GM12878 (cell line): ENCODE results near the gene ZC3H10. TPM values are rescaled to one million over a fixed set of nuclear protein-coding genes. Genes with fewer than 3 reads are reported as not detected.

Experiments used
- CHD2 ChIP-seq: IDR thresholded peaks from 2 replicates; pipeline ENCODE4 v1.6.1; 2011; ENCODE audit warnings: low read depth, low read length, improper control_type of control experiment, borderline replicate concordance
- POLR2AphosphoS5 ChIP-seq: IDR thresholded peaks from 2 replicates; pipeline ENCODE4 v1.6.1; 2011; ENCODE audit warnings: mild to moderate bottlenecking, low read length, inconsistent platforms
- TAF1 ChIP-seq: IDR thresholded peaks from 2 replicates; pipeline ENCODE4 v1.6.1; 2011; ENCODE audit warnings: mild to moderate bottlenecking, low read depth, low read length, borderline replicate concordance
- ZNF24 ChIP-seq: fragments of 450-650 bp; IDR thresholded peaks from 2 replicates; pipeline ENCODE4 v1.6.1; 2017; ENCODE audit warnings: antibody characterized with exemption, mild to moderate bottlenecking
- polyA plus RNA-seq, 11 experiments: library from polyadenylated mRNA; depleted of rRNA in 4 of 11; unstranded in 6 of 11; stranded (reverse) in 5 of 11; fragments of >200 nt; fragmentation: Nextera tagmentation in 4 of 11; fragmentation: Illumina TruSeq in 1 of 11; extraction: Ambion mirVana in 4 of 11; extraction: Trizol in 1 of 11; gene quantifications; 1 replicate in 1 of 11; 2 replicates in 10 of 11; pipeline versions ENCODE4 v1.2.1 to v1.2.3, GENCODE V29; 2011 to 2016; ENCODE audit warnings: inconsistent platforms in 2 of 11, missing spikeins in 2 of 11, low read depth in 1 of 11
- total RNA-seq, 4 experiments: library from RNA; depleted of rRNA in 3 of 4; stranded (reverse); fragments of >200 nt in 3 of 4; fragmentation: Illumina TruSeq in 1 of 4; extraction: Trizol in 1 of 4; gene quantifications; 2 replicates each; pipeline versions ENCODE4 v1.2.1 to v1.2.3, GENCODE V29; 2013 to 2021
- TF ChIP-seq, protein P1 (sequence below): fragments of 450-650 bp; formaldehyde crosslinking; IDR thresholded peaks from 2 replicates; pipeline ENCODE4 v1.4.0; 2020; ENCODE audit warnings: mild to moderate bottlenecking, moderate library complexity
- TF ChIP-seq, protein P2 (sequence below): fragments of 450-650 bp; IDR thresholded peaks from 2 replicates; pipeline ENCODE4 v1.6.1; 2016; ENCODE audit warnings: mild to moderate bottlenecking

Gene ZC3H10
- total and polyA plus RNA-seq, 10 of the 15 experiments (the other 5 are each of a cell fraction or from before 2014, with no cell fraction given) = 0.56 to 6.4 (median 3.7) TPM

DNA sequence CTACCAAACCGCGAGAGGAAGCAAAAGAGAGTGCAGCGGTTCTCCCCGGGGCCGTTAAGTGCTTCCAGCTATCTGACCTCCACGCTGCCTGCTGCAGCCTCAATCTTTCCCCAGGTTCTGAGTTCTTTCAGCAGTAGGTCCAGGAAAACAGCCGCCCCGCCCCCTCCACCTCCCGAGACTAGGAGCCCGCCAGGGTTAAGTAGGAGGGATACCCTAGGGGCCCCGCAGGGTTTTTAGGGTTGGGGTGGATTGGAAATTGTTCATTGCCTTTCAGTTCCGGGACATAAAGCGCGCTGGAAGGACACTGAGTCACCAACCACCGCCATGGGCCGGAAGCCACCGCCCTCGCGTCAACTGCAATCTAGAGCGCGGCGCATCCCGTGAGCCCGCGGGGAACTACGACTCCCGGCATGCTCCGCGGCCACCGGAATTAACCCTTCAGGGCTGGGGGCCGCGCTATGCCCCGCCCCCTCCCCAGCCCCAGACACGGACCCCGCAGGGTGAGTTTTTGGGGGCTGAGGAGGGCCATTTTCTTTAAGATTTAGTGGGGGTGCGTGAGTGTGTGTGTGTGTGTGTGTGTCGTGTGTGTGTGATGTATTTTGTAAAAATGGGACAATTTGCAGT, 34.2 kb downstream of the ZC3H10 start, which contains the start of gene MYL6B (continued):
- TF ChIP-seq, protein P1, sequence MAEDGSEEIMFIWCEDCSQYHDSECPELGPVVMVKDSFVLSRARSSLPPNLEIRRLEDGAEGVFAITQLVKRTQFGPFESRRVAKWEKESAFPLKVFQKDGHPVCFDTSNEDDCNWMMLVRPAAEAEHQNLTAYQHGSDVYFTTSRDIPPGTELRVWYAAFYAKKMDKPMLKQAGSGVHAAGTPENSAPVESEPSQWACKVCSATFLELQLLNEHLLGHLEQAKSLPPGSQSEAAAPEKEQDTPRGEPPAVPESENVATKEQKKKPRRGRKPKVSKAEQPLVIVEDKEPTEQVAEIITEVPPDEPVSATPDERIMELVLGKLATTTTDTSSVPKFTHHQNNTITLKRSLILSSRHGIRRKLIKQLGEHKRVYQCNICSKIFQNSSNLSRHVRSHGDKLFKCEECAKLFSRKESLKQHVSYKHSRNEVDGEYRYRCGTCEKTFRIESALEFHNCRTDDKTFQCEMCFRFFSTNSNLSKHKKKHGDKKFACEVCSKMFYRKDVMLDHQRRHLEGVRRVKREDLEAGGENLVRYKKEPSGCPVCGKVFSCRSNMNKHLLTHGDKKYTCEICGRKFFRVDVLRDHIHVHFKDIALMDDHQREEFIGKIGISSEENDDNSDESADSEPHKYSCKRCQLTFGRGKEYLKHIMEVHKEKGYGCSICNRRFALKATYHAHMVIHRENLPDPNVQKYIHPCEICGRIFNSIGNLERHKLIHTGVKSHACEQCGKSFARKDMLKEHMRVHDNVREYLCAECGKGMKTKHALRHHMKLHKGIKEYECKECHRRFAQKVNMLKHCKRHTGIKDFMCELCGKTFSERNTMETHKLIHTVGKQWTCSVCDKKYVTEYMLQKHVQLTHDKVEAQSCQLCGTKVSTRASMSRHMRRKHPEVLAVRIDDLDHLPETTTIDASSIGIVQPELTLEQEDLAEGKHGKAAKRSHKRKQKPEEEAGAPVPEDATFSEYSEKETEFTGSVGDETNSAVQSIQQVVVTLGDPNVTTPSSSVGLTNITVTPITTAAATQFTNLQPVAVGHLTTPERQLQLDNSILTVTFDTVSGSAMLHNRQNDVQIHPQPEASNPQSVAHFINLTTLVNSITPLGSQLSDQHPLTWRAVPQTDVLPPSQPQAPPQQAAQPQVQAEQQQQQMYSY (CRISPR knock-in tag) = no peak
- peak; percentile 52; the same call in 1 of the 2 replicates for TF ChIP-seq POLR2AphosphoS5
- peak; percentile 84 for TF ChIP-seq CHD2
- TF ChIP-seq, protein P2, sequence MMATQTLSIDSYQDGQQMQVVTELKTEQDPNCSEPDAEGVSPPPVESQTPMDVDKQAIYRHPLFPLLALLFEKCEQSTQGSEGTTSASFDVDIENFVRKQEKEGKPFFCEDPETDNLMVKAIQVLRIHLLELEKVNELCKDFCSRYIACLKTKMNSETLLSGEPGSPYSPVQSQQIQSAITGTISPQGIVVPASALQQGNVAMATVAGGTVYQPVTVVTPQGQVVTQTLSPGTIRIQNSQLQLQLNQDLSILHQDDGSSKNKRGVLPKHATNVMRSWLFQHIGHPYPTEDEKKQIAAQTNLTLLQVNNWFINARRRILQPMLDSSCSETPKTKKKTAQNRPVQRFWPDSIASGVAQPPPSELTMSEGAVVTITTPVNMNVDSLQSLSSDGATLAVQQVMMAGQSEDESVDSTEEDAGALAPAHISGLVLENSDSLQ = no peak; the same call in 1 of the 2 replicates
- TF ChIP-seq TAF1 = 0 out of 2 replicates have a peak, but pooled peaks have one; percentile 49
- TF ChIP-seq ZNF24 = no peak
- TF ChIP-seq, all 136 proteins: peak for 46
